ENCODE measurements around the gene EXOSC10. TPM values are rescaled to one million over a fixed set of nuclear protein-coding genes. Genes with fewer than 3 reads are reported as not detected.

EXOSC10 gene
- total RNA-seq (10 to 100 TPM; 21.8 to 25.7 (median 22.3) TPM), polyA plus RNA-seq (20.1 TPM)
- long read RNA-seq, donor 1, transcript EXOSC10-202 (25 exons, 2,808 nt): major isoform, 50 of 64 reads
- long read RNA-seq, donor 1, partial matches to known transcripts: 1 of 64 reads
- long read RNA-seq, donor 1, other reads (novel, unspliced or antisense): 13 of 64 reads
- long read RNA-seq, donor 2, transcript EXOSC10-202 (25 exons, 2,808 nt): major isoform, 19 of 27 reads
- long read RNA-seq, donor 2, partial matches to known transcripts: 1 of 27 reads
- long read RNA-seq, donor 2, other reads (novel, unspliced or antisense): 7 of 27 reads
- long read RNA-seq, donor 3, transcript EXOSC10-202 (25 exons, 2,808 nt): major isoform, 99 of 169 reads
- long read RNA-seq, donor 3, partial matches to known transcripts: 41 of 169 reads
- long read RNA-seq, donor 3, other reads (novel, unspliced or antisense): 29 of 169 reads
- long read RNA-seq, donor 4, transcript EXOSC10-202 (25 exons, 2,808 nt): major isoform, 19 of 24 reads
- long read RNA-seq, donor 4, partial matches to known transcripts: 1 of 24 reads
- long read RNA-seq, donor 4, other reads (novel, unspliced or antisense): 4 of 24 reads

- under 1% methylated on average over 78 of the region's 78 CpGs for WGBS
- no peaks in the 10 kb centered on the region for H3K4me1 ChIP-seq (ENCODE audit: control insufficient read depth, insufficient read depth, low read length)
- DNase-seq (peak; percentile 95 to 98 (median 98)), ATAC-seq (peak; percentile 97 to 98)
- H3K27ac ChIP-seq (ENCODE audit: low read length): peak within 1 kb of the TSS; percentile 65
- peak within 1 kb of the TSS; percentile 76 for H3K4me3 ChIP-seq (ENCODE audit: low read length)
- intact Hi-C loops (cut with DNase I): no loop called here
- no peaks in the 10 kb centered on the region for H3K27me3 ChIP-seq (ENCODE audit: control insufficient read depth, insufficient read depth)
- no peaks in the 10 kb centered on the region for H3K9me3 ChIP-seq (ENCODE audit: control insufficient read depth, low read length)
Measured at GRCh38 chr1:11099310-11100148, at the start of gene EXOSC10. Gene EXOSC10 (minus strand): TSS chr1:11099869. CDS start chr1:11099831, 38 bp downstream.

DNA sequence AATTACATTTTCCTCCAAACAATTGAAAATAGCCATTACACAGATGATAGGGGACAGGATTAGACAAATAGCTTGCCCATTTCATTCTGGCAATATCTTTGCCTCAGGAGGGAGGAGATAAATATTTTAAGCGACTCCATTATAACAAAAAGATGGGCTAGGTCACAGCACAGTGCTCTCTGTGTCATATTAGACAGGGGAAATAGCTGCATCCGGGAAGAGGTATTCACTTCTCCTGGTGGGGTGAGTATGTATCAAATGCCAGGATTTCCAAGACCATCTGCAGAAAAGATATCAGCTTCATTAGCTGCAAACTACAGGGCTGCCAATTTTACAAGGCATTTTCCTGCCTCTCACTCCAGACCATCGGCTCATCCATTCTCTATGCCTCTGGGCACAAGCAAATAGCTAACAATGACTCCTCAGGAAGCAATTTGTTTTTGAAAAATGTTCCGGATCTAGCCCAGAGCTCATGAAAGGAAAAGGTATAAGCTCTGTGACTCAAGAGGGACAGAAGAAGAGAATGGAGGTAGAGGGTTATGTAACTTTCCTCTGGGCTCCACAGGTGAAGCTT, 47.6 kb upstream of the EXOSC10 start:
- ATAC-seq (no peak), DNase-seq (no peak)
- peaks cover 13% of the 10 kb centered on the region for H3K4me1 ChIP-seq (ENCODE audit: control insufficient read depth, insufficient read depth, low read length)
- no peak overlapping the region for H3K4me3 ChIP-seq (ENCODE audit: low read length)
- H3K27me3 ChIP-seq (ENCODE audit: control insufficient read depth, insufficient read depth): no peaks in the 10 kb centered on the region
- no peaks in the 10 kb centered on the region for H3K9me3 ChIP-seq (ENCODE audit: control insufficient read depth, low read length)
- intact Hi-C loops (cut with DNase I): no loop called here
- no peak overlapping the region for H3K27ac ChIP-seq (ENCODE audit: low read length)
- 57% methylated on average over 4 of the region's 4 CpGs for WGBS

- WGBS: 90% methylated on average over 6 of the region's 6 CpGs
Measured at GRCh38 chr1:11145741-11146140, 46.1 kb upstream of the EXOSC10 start.

GRCh38 chr1:11144570-11145256, 45.0 kb upstream of the EXOSC10 start:
- H3K4me1 ChIP-seq (ENCODE audit: control insufficient read depth, insufficient read depth, low read length): peaks cover 3% of the 10 kb centered on the region
- H3K27me3 ChIP-seq (ENCODE audit: control insufficient read depth, insufficient read depth): no peaks in the 10 kb centered on the region
- intact Hi-C loops (cut with DNase I): no loop called here
- DNase-seq: no peak
- WGBS: 61% methylated on average over 12 of the region's 12 CpGs
- H3K27ac ChIP-seq (ENCODE audit: low read length): peak overlapping the region; percentile 17
- no peaks in the 10 kb centered on the region for H3K9me3 ChIP-seq (ENCODE audit: control insufficient read depth, low read length)
- no peak for ATAC-seq
- no peak overlapping the region for H3K4me3 ChIP-seq (ENCODE audit: low read length)

More at GRCh38 chr1:11145741-11146140, 46.1 kb upstream of the EXOSC10 start:
- DNase-seq (no peak), ATAC-seq (no peak)
- no peaks in the 10 kb centered on the region for H3K9me3 ChIP-seq (ENCODE audit: control insufficient read depth, low read length)
- no peaks in the 10 kb centered on the region for H3K27me3 ChIP-seq (ENCODE audit: control insufficient read depth, insufficient read depth)
- intact Hi-C loops (cut with DNase I): no loop called here
- H3K4me3 ChIP-seq (ENCODE audit: low read length): no peak overlapping the region
- H3K4me1 ChIP-seq (ENCODE audit: control insufficient read depth, insufficient read depth, low read length): peaks cover 3% of the 10 kb centered on the region
- no peak overlapping the region for H3K27ac ChIP-seq (ENCODE audit: low read length)

GRCh38 chr1:11143907-11144306, 44.2 kb upstream of the EXOSC10 start:
- peak overlapping the region; percentile 68 for H3K27ac ChIP-seq (ENCODE audit: low read length)
- H3K4me1 ChIP-seq (ENCODE audit: control insufficient read depth, insufficient read depth, low read length): peaks cover 3% of the 10 kb centered on the region
- no peak for DNase-seq
- ATAC-seq: peak; percentile 41 to 59
- no peaks in the 10 kb centered on the region for H3K27me3 ChIP-seq (ENCODE audit: control insufficient read depth, insufficient read depth)
- WGBS: 43% methylated on average over 2 of the region's 2 CpGs
- H3K4me3 ChIP-seq (ENCODE audit: low read length): no peak overlapping the region
- no peaks in the 10 kb centered on the region for H3K9me3 ChIP-seq (ENCODE audit: control insufficient read depth, low read length)
- intact Hi-C loops (cut with DNase I): no loop called here

GRCh38 chr1:11143401-11143800, 43.7 kb upstream of the EXOSC10 start:
- Histone ChIP-seq H3K27ac (ENCODE audit: low read length) (peak overlapping the region; percentile 53), H3K4me1 (ENCODE audit: control insufficient read depth, insufficient read depth, low read length) (peaks cover 3% of the 10 kb centered on the region), H3K9me3 (ENCODE audit: control insufficient read depth, low read length) (no peaks in the 10 kb centered on the region), H3K4me3 (ENCODE audit: low read length) (no peak overlapping the region), H3K27me3 (ENCODE audit: control insufficient read depth, insufficient read depth) (no peaks in the 10 kb centered on the region)
- ATAC-seq (no peak), DNase-seq (no peak)
- whole genome bisulfite sequencing: 90% methylated on average over 5 of the region's 5 CpGs
- intact Hi-C loops (cut with DNase I): no loop called here

GRCh38 chr1:11142618-11143391, 43.1 kb upstream of the EXOSC10 start:
- ATAC-seq: peak in 1 of 2 donors; percentile 54
- WGBS: 72% methylated on average over 4 of the region's 4 CpGs
- peaks cover 3% of the 10 kb centered on the region for H3K4me1 ChIP-seq (ENCODE audit: control insufficient read depth, insufficient read depth, low read length)
- H3K27me3 ChIP-seq (ENCODE audit: control insufficient read depth, insufficient read depth): no peaks in the 10 kb centered on the region
- H3K4me3 ChIP-seq (ENCODE audit: low read length): no peak overlapping the region
- intact Hi-C loops (cut with DNase I): no loop called here
- DNase-seq: no peak
- H3K27ac ChIP-seq (ENCODE audit: low read length): peak overlapping the region; percentile 7
- H3K9me3 ChIP-seq (ENCODE audit: control insufficient read depth, low read length): no peaks in the 10 kb centered on the region

- H3K4me1 ChIP-seq (ENCODE audit: control insufficient read depth, insufficient read depth, low read length): peaks cover 8% of the 10 kb centered on the region
- H3K27ac ChIP-seq (ENCODE audit: low read length): no peak overlapping the region
- no peak overlapping the region for H3K4me3 ChIP-seq (ENCODE audit: low read length)
- WGBS: 85% methylated on average over 3 of the region's 3 CpGs
- no peaks in the 10 kb centered on the region for H3K9me3 ChIP-seq (ENCODE audit: control insufficient read depth, low read length)
- intact Hi-C loops (cut with DNase I): loop anchor here in 1 of 4 donors (10.0 kb wide), 1 partner anchor 116 kb away; no protein-coding TSS in a partner anchor
- DNase-seq (no peak), ATAC-seq (no peak)
- no peaks in the 10 kb centered on the region for H3K27me3 ChIP-seq (ENCODE audit: control insufficient read depth, insufficient read depth)
Measured at GRCh38 chr1:11138952-11139351, 39.3 kb upstream of the EXOSC10 start.

DNA sequence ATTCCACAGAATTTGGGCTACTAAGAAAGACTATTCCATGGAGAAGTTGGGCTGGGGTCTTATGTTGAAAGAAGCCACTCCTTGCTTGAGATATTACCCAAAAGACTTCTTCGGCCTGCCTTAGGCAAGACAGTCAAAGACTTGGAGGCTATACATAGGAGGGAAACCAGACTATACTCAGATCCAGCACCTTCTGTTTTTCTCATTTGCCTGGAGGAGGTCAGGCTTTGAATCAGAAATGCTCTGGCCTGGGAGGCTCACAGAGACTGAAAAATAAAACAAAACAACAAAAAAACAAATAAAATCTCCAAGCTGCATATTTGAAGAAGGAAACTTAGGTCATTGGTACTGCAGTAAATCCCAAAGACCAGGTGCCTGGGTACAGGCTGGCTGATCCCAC, 38.4 kb upstream of the EXOSC10 start:
- ATAC-seq: no peak
- no peak overlapping the region for H3K27ac ChIP-seq (ENCODE audit: low read length)
- intact Hi-C loops (cut with DNase I): loop anchor here in 1 of 4 donors (10.0 kb wide), 1 partner anchor 117 kb away; no protein-coding TSS in a partner anchor

More for the DNA sequence above, 38.4 kb upstream of the EXOSC10 start:
- no peak for DNase-seq
- no peak overlapping the region for H3K4me3 ChIP-seq (ENCODE audit: low read length)
- H3K9me3 ChIP-seq (ENCODE audit: control insufficient read depth, low read length): no peaks in the 10 kb centered on the region
- peaks cover 5% of the 10 kb centered on the region for H3K4me1 ChIP-seq (ENCODE audit: control insufficient read depth, insufficient read depth, low read length)
- H3K27me3 ChIP-seq (ENCODE audit: control insufficient read depth, insufficient read depth): no peaks in the 10 kb centered on the region
- WGBS: 91% methylated on average over 1 of the region's 1 CpG
